HEK293 (cell line): ENCODE measurements around the gene SLAMF6.

Experiments
- CTCF ChIA-PET: fragments of 350-600 bp; formaldehyde crosslinking; extraction: SDS; loops from one replicate; lab custom pipeline; 2021; ENCODE audit warnings: antibody characterized with exemption; lab: Yijun Ruan, JAX
- POLR2A ChIA-PET: fragments of 300-600 bp; formaldehyde crosslinking; extraction: SDS; loops from one replicate; lab custom pipeline; 2020; ENCODE audit warnings: antibody characterized with exemption, inconsistent platforms; lab: Yijun Ruan, JAX
- H3K27ac ChIP-seq: fragments of 200-500 bp; sonication (Bioruptor generic); 2 replicates; pipeline ENCODE4 v1.5.1; 2014; ENCODE audit warnings: low read depth, low read length, control low read depth, inconsistent platforms; ENCODE audit errors: extremely low read depth
- H3K36me3 ChIP-seq, 2 experiments: fragments of 200-500 bp in 1 of 2; sonication (Bioruptor generic) in 1 of 2; 1 replicate in 1 of 2; 2 replicates in 1 of 2; pipeline ENCODE4 v1.5.1; 2014 to 2017; ENCODE audit warnings: inconsistent platforms in 2 of 2, low read length in 2 of 2; ENCODE audit not compliant: control insufficient read depth in 2 of 2, insufficient read depth in 1 of 2
- H3K4me1 ChIP-seq: fragments of 200-500 bp; sonication (Bioruptor generic); 2 replicates; pipeline ENCODE4 v1.5.1; 2014; ENCODE audit warnings: mild to moderate bottlenecking, low read length, inconsistent platforms; ENCODE audit not compliant: control insufficient read depth, insufficient read depth
- H3K4me3 ChIP-seq: 2 replicates; pipeline ENCODE4 v1.5.1; 2011; ENCODE audit warnings: low read depth, mild to moderate bottlenecking, control low read depth, low read length, moderate library complexity
- H3K9me3 ChIP-seq: fragments of 200-500 bp; sonication (Bioruptor generic); 2 replicates; pipeline ENCODE4 v1.5.1; 2014; ENCODE audit warnings: low read depth, low read length, inconsistent platforms; ENCODE audit not compliant: control insufficient read depth, insufficient read depth
- BCL11B ChIP-seq: fragments of 450-650 bp; formaldehyde crosslinking; IDR thresholded peaks from 2 replicates; pipeline ENCODE4 v1.5.1; 2016; ENCODE audit warnings: low read depth, missing biosample characterization, missing genetic modification characterization
- GLIS2 ChIP-seq: fragments of 450-650 bp; formaldehyde crosslinking; IDR thresholded peaks from 2 replicates; pipeline ENCODE4 v1.5.1; 2016; ENCODE audit warnings: missing biosample characterization, missing genetic modification characterization
- SETDB1 ChIP-seq: IDR thresholded peaks from one replicate; pipeline ENCODE4 v1.6.1; 2017; ENCODE audit warnings: mild to moderate bottlenecking, low read length, moderate library complexity, mixed read lengths; ENCODE audit not compliant: insufficient read length
- ZBTB10 ChIP-seq: fragments of 450-650 bp; formaldehyde crosslinking; IDR thresholded peaks from 2 replicates; pipeline ENCODE4 v1.5.1; 2016; ENCODE audit warnings: missing biosample characterization, missing genetic modification characterization
- ZBTB21 ChIP-seq: fragments of 450-650 bp; formaldehyde crosslinking; IDR thresholded peaks from 2 replicates; pipeline ENCODE4 v1.5.1; 2017; ENCODE audit warnings: missing biosample characterization, missing genetic modification characterization
- ZBTB49 ChIP-seq: fragments of 450-650 bp; formaldehyde crosslinking; IDR thresholded peaks from 2 replicates; pipeline ENCODE4 v1.5.1; 2016; ENCODE audit warnings: missing biosample characterization, missing genetic modification characterization, low read depth
- ZEB2 ChIP-seq: fragments of 450-650 bp; formaldehyde crosslinking; IDR thresholded peaks from 2 replicates; pipeline ENCODE4 v1.5.1; 2016; ENCODE audit warnings: missing biosample characterization, missing genetic modification characterization
- ZNF155 ChIP-seq: fragments of 450-650 bp; formaldehyde crosslinking; IDR thresholded peaks from 2 replicates; pipeline ENCODE4 v1.5.1; 2016; ENCODE audit warnings: missing biosample characterization, missing genetic modification characterization
- ZNF26 ChIP-seq: fragments of 450-650 bp; formaldehyde crosslinking; IDR thresholded peaks from 2 replicates; pipeline ENCODE4 v1.5.1; 2016; ENCODE audit warnings: missing biosample characterization, missing genetic modification characterization
- ZNF473 ChIP-seq: fragments of 450-650 bp; formaldehyde crosslinking; IDR thresholded peaks from 2 replicates; pipeline ENCODE4 v1.5.1; 2017; ENCODE audit warnings: missing biosample characterization, missing genetic modification characterization
- ZNF518A ChIP-seq: fragments of 450-650 bp; formaldehyde crosslinking; conservative IDR thresholded peaks from 2 replicates; pipeline ENCODE4 v1.5.1; 2016; ENCODE audit warnings: low read depth, missing biosample characterization, missing genetic modification characterization
- ZNF558 ChIP-seq: fragments of 450-650 bp; formaldehyde crosslinking; IDR thresholded peaks from 2 replicates; pipeline ENCODE4 v1.5.1; 2016; ENCODE audit warnings: missing biosample characterization, missing genetic modification characterization
- ZNF623 ChIP-seq: fragments of 450-650 bp; formaldehyde crosslinking; IDR thresholded peaks from 2 replicates; pipeline ENCODE4 v1.5.1; 2016; ENCODE audit warnings: missing biosample characterization, missing genetic modification characterization
- ZNF660 ChIP-seq: fragments of 450-650 bp; IDR thresholded peaks from 2 replicates; pipeline ENCODE4 v1.5.1; 2018; ENCODE audit warnings: missing biosample characterization, mild to moderate bottlenecking, missing genetic modification characterization
- ZNF785 ChIP-seq: fragments of 450-650 bp; formaldehyde crosslinking; IDR thresholded peaks from 2 replicates; pipeline ENCODE4 v1.5.1; 2016; ENCODE audit warnings: missing biosample characterization, missing genetic modification characterization

The SLAMF6 gene

GRCh38 chr1:160451859-160452232, 71.2 kb downstream of the SLAMF6 start:
- CTCF ChIA-PET, result interaction anchor here (0.5 to 1.2 kb wide), 4 partner anchors 12 to 600 kb away, joined by 3 to 4 read pairs (median 3); no protein-coding TSS in a partner anchor
- H3K4me3 ChIP-seq, result no peak overlapping the region
- no peaks in the 10 kb centered on the region for H3K9me3 ChIP-seq
- POLR2A ChIA-PET, result no interaction called here
- TF ChIP-seq ZEB2, result no peak
- TF ChIP-seq BCL11B (tag by site-specific recombination), result no peak
- no peak for TF ChIP-seq ZNF473 (tag by site-specific recombination)
- TF ChIP-seq ZNF623 (tag by site-specific recombination), result no peak
- TF ChIP-seq SETDB1, result no peak
- TF ChIP-seq ZBTB21 (tag by site-specific recombination), result no peak
- TF ChIP-seq ZNF26 (tag by site-specific recombination), result no peak
- TF ChIP-seq ZNF785, result no peak
- no peak for TF ChIP-seq ZNF518A
- TF ChIP-seq ZBTB10 (tag by site-specific recombination), result no peak
- TF ChIP-seq ZBTB49 (tag by site-specific recombination), result no peak
- TF ChIP-seq ZNF558, result no peak
- TF ChIP-seq ZNF660, result no peak
- no peak for TF ChIP-seq GLIS2 (tag by site-specific recombination)
- TF ChIP-seq ZNF155 (tag by site-specific recombination), result no peak
- H3K36me3 ChIP-seq, result no peaks in the 10 kb centered on the region
- no peak overlapping the region for H3K27ac ChIP-seq
- no peaks in the 10 kb centered on the region for H3K4me1 ChIP-seq
